Activated effector memory CD4-positive, alpha-beta T cell treated with Interleukin-2 at 50 U/mL for 16 hours (primary cell): ENCODE measurements around the gene ZBTB44.
"Not testable (repeated sequence)": the region's sequence is repeated elsewhere in the genome, so short reads cannot be mapped to it uniquely, and the experiment has no call there.

Experiments
- DNase-seq: peaks from one replicate; pipeline ENCODE4 v3.0.0-alpha.2; 2020

Gene ZBTB44

GRCh38 chr11:130212431-130212961, 102.2 kb downstream of the ZBTB44 start:
- DNase-seq, result no peak

GRCh38 chr11:130211781-130212401, 102.8 kb downstream of the ZBTB44 start:
- DNase-seq, result no peak

GRCh38 chr11:130211144-130211543, 103.6 kb downstream of the ZBTB44 start:
- DNase-seq, result no peak

GRCh38 chr11:130209954-130210854, 104.5 kb downstream of the ZBTB44 start:
- no peak for DNase-seq

GRCh38 chr11:130209128-130209932, 105.4 kb downstream of the ZBTB44 start:
- no peak for DNase-seq

GRCh38 chr11:130208241-130209127, 106.2 kb downstream of the ZBTB44 start:
- no peak for DNase-seq

GRCh38 chr11:130206141-130206540, 108.6 kb downstream of the ZBTB44 start:
- DNase-seq, result no peak

GRCh38 chr11:130204703-130205095, 110.0 kb downstream of the ZBTB44 start:
- no peak for DNase-seq

GRCh38 chr11:130203766-130204702, 110.7 kb downstream of the ZBTB44 start:
- no peak for DNase-seq

- DNase-seq, result no peak
Measured at GRCh38 chr11:130202818-130203689, 111.7 kb downstream of the ZBTB44 start.

GRCh38 chr11:130202009-130202817, 112.5 kb downstream of the ZBTB44 start:
- DNase-seq, result no peak

- DNase-seq, result no peak
Measured at GRCh38 chr11:130201026-130201425, 113.7 kb downstream of the ZBTB44 start.

GRCh38 chr11:130199792-130200191, 114.9 kb downstream of the ZBTB44 start:
- DNase-seq, result no peak

- no peak for DNase-seq
Measured at GRCh38 chr11:130198964-130199363, 115.8 kb downstream of the ZBTB44 start.

GRCh38 chr11:130198292-130198691, 116.4 kb downstream of the ZBTB44 start:
- no peak for DNase-seq

GRCh38 chr11:130197386-130198035, 117.2 kb downstream of the ZBTB44 start:
- DNase-seq, result no peak

- DNase-seq, result no peak
Measured at GRCh38 chr11:130194241-130195023, 120.3 kb downstream of the ZBTB44 start.

GRCh38 chr11:130193551-130193950, 121.2 kb downstream of the ZBTB44 start:
- not testable (repeated sequence) for DNase-seq
